Measurements from ENCODE around the gene SOX21.

DNA sequence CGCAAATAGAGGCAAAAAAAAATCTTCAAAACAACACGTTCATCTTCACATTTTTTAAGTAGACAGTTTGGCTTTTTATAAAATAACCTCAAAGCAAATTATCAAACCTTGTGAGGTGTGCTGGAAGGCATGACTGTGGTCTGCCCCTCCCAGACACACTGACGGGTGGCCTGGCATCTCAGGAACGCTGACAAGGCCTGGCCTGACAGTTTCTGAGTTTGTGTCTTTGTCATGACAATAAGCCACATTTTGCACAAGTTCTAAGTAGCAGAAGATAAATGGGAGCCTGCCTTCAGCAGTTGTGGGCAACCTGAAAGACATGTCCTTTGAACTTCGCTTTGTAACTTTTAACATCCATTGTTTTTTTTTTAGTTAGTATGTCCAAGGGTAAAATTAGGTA, 38.5 kb downstream of the SOX21 start:
- TF ChIP-seq, protein P1, sequence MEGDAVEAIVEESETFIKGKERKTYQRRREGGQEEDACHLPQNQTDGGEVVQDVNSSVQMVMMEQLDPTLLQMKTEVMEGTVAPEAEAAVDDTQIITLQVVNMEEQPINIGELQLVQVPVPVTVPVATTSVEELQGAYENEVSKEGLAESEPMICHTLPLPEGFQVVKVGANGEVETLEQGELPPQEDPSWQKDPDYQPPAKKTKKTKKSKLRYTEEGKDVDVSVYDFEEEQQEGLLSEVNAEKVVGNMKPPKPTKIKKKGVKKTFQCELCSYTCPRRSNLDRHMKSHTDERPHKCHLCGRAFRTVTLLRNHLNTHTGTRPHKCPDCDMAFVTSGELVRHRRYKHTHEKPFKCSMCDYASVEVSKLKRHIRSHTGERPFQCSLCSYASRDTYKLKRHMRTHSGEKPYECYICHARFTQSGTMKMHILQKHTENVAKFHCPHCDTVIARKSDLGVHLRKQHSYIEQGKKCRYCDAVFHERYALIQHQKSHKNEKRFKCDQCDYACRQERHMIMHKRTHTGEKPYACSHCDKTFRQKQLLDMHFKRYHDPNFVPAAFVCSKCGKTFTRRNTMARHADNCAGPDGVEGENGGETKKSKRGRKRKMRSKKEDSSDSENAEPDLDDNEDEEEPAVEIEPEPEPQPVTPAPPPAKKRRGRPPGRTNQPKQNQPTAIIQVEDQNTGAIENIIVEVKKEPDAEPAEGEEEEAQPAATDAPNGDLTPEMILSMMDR (IDR thresholded peaks at IDR 0.05) = no peak
- TF ChIP-seq POLR2A (IDR thresholded peaks at IDR 0.05) (no peak), EP300 (IDR thresholded peaks at IDR 0.05) (no peak)
